GM21423 (cell line): ENCODE measurements around the gene SPATA2.

Experiments used
- ATAC-seq: cut with Tn5 transposase; IDR thresholded peaks from one replicate; pipeline ENCODE4 v1.9.1; 2021; ENCODE audit warnings: mild to moderate bottlenecking, moderate library complexity; ENCODE audit not compliant: unreplicated experiment

SPATA2 gene

DNA sequence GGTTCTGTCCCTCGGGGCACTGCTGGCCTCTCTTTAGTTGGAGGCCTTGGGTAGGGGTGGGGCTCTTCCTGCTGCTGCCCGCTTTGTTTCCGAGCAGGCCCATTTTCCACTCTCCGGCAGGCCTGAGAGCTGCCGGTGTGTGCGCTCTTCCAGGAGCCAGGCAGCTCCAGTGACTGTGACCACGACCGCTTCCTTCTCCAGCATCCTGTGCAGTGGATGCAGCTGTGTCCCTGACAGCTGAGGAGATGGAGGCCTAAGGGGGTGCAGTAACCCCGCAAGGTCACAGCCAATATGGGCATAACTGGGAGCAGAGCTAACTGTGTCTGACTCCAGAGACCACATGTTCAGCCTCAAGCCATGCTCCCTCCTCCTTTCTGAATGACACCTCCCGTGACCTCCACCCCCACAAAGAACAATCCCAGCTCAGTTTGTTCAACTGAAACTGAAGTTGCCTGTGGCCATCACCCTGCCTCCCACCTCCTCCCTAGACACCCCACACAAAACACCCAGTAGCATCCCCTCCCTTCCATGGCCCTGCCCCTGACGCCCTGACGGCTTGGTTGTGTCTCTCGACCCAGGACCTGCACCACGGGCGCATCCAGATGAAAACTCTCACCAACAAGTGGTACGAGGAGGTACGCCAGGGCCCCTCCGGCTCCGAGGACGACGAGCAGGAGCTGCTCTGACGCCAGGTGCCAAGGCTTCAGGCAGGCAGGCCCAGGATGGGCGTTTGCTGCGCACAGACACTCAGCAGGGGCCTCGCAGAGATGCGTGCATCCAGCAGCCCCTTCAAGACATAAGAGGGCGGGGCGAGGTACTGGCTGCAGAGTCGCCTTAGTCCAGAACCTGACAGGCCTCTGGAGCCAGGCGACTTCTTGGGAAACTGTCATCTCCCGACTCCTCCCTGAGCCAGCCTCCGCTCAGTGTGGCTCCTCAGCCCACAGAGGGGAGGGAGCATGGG, 27.8 kb downstream of the SPATA2 start:
- ATAC-seq: no peak

DNA sequence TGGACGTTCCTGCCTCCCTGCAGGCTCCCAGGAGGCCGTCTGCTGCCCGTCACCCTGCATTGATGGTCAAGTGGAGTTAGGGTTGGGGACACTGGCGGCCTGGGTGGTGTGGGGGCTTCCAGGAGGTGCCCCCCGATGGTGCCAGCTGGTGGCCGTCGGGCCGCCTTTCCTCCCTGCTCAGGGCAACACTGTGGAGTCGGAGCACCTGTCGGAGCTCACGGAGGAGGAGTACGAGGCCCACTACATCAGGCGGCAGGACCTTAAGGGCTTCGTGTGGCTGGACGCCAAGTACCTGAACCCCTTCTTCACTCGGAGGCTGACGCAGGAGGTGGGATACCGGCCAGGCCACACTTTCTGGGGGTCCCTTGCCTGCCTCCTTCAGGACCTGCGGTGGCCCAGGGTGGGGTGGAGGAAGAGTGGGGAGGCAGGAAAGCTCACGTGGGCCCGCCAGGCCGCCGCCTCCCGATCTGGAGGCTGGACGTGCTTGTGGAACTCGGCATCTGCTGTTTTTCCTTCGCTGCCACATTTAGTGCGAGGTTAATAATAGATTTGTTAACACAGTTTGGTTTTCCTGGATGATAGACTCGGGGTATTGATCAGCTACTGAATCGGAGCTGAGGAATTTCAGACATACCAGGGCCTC, 28.6 kb downstream of the SPATA2 start:
- no peak for ATAC-seq

DNA sequence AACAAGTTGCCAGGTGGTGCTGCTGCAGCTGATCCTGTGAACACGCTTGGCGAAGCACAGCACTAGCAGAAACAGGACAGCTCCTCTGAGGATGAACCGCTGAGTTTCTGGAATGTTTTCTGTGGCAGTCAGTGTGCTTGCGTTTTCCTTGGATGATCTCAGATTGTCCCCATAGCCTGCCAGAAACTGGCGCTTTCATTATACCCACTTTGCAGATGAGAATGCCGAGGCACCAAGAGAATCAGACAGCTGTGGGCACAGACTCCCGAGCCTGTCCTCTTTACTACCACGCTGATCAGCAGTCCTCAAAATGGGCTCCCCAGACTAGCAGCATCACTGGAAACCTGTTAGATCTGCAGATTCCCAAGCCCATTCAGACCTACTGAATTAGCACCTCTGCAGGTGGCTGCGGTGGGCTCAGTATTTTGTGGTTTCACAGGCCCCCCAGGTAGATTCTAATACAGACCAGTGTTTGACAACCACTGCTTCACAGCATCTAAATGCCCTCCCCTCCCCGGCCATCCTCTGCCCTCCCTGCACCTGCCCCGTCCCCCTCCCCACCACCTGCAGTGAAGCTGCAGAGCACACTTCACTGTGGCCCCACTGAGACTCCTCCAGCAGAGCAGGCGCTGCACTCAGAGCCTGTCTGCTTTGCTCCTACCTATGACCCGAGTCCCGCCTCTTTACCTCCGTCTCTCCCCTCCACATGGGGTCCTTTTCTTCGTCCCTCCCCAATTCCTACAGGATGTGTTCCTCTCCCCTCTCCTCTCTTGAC, 29.6 kb downstream of the SPATA2 start:
- no peak for ATAC-seq

DNA sequence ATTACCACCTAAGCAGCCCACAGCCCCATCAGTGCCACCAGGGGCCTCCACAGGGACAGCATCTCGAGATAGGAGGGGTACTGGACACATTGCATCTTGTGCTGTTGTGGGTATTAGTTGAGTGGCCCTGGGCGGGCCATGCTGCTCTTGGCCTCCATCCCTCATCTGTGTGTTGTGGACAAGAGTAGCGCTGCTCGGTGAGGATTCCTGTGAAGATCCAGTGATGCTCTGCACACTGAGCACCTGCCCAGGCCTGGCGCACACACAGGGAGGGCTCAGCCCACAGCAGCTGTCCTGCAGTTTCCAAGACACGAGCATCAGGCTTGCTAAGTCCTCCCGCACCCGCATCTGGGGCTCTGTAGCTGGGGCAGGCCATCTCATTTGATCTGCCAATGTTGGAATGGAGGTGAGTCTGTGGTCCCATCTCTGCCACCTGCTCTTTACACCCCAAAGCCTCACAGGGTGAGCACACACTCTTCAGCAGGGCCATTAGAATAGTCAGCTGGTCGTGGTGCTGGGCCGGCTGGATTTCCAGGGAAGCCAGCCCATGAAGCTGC, 32.0 kb downstream of the SPATA2 start:
- no peak for ATAC-seq

DNA sequence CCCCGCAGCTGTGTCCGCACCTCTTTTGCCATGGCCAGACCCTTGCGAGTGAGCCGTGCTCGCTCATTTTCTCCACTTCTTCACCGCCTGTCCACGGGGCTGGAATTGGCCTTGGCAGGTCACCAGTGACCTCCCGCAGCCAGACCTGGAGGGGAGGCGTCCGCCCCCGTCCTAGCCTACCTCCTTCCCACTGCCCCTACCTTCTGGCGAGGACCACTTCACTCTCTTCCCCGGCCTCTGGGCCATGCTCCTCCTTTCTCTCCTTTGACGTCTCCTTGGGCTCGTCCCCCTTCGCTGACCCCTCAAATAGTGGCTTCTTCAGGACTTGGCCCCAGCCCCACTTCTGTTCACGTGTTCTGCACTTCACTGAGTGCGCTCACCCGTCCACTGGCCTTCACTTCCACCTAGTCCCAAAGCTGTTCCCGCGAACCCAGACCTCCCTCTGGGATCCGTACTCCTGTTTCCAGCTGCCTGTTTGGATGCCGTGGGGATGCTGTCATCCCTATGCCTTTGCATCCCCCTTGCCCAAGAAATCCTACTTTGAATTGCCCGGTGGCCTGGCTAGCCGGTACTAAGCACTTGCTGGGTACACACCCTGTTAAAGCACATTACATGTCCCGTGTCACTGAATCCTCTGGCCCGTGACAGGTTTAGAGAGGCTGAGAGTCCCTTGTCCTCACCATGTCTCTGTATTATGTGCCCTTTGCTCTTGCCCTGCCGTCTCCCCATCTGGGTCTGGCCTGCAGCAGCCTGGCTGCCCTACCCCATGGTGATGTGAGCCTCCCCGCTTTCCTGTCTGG, 33.0 kb downstream of the SPATA2 start:
- ATAC-seq: no peak

DNA sequence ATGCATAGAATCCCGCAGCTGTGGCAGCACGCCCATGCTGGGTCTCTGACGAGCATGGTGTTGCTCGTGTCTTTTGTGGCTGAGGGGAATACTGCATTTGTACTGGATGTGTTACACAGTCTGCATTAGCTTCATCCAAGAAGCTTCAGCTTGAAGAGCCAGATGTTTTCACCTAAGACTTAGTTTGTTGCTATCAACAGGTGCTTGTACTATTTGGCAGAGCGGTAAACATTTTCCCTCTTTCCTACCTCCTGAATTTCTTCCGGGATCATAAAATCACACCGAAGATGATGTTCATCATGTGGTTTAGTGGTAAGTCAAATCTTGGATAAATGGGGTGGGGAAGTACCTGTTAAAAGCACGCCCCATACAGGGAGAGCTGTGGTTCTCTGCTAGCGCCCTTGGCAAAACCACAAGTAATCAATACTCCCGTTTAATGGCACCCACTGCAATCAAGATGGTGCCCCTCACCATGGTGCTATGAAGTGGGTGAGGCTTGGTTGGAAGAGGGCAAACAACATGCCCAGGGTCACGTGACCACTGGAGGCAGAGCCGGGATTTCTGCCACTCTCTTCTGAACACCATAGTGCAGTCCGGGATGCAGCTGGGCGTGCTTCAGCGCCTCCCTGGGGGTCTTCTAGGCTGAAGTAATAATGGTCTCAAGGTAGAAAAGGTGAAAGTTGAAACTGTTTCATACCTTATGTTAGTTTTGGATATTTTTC, 34.4 kb downstream of the SPATA2 start:
- no peak for ATAC-seq

DNA sequence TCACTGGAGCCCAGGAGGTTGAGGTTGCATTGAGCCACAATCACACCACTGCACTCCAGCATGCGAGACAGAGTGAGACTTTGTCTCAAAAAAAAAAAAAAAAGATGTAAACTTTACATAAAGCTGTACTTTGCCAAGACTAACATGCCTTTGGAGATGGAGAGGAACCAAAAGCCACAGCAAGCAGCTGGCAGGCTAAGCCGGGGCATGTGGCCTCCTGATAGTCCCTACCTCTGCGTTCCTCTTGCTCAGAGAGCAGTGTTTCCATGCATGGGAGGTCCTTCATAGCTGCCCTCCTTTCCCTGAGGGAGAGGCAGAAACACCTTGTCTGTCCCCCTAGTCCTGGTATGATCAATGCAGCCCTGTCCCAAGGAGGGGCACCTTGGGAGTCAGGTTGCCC, 35.2 kb downstream of the SPATA2 start:
- ATAC-seq: no peak

DNA sequence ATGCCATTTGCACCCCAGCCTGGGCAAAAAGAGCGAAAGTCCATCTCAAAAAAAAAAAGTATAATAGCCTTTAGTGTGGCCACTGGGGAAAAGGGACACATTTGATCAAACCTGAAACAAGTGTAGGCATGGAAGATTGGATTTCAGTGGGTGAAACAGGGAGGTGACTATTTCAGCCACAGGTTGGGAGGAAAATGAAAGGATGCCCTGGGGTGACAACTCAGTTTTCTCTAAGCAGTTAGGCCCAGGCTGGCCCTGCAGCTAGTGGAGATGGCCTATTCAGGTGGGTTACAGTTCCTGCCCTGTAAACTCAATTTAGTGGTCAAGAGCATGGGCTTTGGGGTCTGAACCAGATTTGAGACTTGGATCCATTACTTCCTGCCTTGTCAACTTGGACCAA, 36.4 kb downstream of the SPATA2 start:
- ATAC-seq: no peak

DNA sequence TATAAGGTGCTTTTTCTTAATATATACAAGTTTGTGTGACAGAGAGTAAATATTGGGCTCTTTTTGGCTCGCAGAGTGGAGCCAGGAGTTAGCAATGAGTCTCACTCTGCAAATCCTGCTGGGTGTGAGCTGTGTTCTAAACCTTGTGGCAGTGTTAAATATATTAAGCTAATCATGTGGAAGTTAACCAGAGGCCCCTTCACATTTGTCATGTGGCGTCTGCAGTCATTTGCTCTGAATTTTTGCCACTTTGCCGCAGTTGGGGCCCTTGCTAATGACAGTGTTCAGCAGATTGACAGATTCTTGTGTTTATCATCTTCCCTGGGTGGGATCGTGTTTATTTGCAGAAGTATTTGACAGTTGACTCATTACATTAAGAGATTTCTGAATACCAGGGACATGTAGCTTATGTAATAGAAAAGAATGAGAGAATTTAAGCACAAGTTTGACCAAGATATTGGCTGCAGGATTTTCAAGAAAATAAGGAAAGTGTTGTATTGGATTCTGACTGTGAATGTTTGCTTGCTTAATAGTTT, 37.9 kb downstream of the SPATA2 start:
- ATAC-seq: no peak

DNA sequence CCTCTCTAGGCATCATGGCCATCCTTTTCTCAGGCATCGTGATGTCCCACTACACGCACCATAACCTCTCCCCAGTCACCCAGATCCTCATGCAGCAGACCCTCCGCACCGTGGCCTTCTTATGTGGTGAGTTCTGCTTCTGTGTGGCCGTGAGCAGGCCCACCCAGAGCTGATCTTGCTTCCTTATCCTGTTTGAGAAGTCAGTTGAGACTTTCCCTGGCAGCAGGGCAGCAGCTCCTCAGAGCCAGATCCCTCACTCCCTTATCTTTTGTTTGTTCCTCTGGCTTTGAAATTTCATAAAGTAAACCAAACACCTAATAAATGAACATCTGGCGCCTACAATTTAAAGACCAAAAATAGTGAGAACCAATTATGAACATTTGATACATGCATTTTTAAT, 40.6 kb downstream of the SPATA2 start:
- no peak for ATAC-seq

DNA sequence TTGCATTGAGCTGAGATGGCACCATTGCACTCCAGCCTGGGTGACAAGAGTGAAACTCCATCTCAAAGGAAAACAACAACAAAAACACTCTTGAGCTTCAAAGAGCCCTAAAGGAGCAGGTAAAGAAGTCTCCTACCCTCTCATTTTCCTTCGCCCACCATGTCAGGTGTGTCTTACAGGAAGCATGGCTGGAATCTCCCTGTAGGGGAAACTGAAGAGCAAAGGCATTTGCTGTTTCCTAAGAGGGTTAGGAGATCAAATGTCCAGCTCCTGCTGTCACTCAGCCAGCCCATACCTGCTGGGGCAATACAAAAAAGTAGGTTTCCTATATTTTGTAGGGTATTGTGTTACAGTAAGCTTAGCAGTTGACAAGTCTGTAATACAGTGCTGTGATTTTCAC, 43.3 kb downstream of the SPATA2 start:
- ATAC-seq: no peak

DNA sequence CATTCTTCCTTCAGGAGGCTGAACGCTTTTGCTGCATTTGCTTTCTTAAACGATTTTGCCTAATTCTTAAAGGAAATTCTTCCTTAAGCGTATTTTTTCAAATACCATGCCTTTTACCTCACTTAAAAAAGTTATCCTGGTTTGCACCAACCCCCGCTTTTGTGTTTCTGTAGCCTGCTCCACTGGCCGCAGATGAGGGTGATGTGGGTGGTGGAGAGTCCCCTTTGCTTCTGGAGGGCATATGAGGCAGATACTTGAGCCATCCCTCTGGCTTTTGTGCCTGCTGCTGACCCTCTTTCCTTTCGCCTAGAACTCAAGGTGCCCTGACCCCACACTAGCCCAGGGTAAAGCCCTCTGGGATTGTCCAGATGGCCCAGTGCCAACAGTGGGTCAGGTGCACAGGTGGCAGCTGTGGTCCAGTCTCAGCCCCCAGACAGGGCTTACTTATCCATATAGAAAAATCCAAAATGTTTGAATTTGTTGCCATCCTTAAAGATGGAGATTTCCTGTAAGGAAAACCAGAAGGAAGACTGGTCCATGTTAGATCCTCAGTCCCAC, 43.9 kb downstream of the SPATA2 start:
- no peak for ATAC-seq

DNA sequence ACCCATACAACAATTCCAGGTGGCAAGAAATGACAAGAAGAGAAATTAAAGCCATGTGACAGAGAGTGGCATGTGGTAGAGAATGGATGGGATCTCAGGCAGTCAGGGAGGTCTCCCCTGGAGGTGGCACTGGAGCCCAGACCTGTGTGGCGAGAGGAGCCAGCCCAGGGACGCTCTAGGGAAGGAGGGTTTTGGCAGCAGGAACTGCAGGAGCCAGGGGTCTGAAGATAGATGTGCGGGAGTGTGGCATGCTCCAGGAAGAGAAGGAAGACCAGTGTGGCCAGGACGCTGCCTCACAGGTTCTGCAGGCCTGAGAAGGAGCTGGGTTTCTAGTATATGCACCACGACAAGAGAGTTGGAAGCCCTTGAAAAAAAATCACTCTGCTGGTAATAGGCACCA, 45.1 kb downstream of the SPATA2 start:
- ATAC-seq: no peak

DNA sequence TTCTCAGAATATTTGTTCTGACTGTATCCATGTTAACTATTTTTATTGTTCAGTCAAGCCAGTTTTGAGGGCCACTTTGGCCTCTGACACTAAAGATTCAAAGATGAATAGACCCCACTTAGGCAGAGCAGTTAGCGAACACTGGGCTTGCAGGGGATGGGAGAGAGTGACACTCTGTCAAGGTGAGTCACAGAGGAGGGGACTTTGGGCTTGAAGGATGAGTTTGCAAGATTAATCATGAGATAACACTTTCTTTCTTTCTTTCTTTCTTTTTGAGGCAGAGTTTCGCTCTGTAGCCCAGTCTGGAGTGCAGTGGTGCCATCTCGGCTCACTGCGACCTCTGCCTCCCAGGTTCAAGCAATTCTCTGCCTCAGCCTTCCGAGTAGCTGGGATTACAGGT, 46.4 kb downstream of the SPATA2 start:
- no peak for ATAC-seq

DNA sequence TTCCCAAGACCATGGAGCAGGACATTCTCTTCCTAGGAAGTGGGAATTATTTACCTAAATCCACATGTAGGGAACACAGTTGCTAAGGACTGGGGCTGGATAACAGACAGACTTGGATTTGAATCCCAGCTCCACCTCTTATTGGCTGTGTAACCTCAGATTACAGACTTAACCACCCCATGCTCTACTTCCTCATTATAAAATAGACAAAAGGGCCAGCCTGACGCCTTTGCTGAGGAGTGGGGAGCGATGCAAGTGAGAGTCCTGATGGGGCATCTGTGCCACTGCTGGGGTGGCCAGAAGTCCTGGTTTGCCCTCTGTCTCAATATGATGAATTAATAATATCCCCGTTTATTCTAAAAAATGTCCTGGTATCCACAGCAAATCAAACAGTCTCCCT, 46.8 kb downstream of the SPATA2 start:
- ATAC-seq: no peak

DNA sequence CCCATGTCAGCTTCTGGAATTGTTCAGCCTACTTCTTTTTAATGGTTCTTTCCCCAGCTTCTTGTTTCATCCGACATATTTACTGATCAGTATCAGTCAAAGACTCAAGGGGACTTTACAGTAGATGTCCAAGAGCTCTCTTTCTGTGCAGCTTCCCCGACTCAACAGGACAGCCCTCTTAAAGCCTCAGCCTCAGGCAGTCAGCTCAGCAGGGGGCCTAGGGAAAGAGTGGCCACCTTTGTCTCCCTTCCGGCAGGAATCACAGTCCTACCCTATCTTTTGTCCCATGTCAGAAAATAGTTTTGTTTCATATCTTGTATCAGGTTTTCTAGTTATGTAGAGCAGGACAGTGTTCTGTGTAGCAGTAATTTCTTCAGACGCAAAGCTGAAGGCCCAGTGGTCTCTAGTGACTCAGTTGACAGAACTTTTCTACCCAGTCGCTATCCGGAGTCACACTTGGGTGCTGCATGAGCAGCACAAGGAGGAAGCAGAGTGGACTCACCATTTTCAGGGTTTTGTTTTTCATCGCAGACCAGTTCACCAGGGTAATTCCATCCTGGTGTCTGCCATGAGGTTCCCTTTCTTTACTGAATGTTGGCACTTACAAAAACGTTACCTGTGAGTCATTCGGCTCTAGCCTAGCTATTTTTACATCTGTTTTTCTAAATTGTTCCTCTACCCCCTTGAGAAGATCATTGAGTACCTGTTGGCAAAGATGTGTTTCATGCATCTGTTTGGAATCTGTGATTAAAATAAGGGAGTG, 47.7 kb downstream of the SPATA2 start:
- no peak for ATAC-seq

DNA sequence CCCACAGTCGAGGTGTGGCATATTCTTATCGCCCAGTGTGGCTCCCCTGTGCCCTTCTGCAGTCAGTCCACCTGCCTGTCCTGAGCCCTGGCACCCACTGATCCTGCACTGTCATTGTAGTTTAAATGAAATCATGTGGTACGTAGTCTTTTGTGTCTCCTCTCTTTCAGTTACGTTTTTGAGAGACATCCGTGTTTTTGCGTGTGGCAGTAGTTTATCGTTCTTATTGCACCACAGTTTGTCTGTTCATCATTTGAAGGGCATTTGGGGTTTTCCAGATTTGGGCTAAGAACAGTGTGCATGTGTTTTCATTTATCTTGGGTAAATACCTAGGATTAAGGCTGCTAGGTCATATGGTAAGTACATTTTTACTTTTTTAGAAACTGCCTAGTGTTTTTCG, 49.3 kb downstream of the SPATA2 start:
- no peak for ATAC-seq

DNA sequence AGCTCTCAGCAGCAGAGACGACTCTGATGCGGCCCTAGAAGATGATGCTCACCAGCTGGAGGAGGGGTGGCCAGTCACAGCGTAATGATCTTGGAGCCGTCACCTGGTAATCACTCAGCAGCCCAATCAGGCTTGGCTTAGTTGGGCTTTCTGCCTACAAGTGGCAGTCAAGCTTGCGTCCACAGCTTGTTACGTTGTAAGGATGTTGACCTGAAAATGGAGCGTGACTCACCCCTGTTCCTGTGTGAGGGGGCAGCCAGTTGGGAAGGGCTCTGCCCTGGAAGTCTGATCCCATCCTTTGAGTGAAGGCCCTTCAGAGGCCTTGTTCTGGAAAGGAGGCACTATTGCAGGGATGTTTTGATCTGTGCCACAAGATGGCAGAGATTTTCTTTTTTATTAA, 49.8 kb downstream of the SPATA2 start:
- no peak for ATAC-seq

DNA sequence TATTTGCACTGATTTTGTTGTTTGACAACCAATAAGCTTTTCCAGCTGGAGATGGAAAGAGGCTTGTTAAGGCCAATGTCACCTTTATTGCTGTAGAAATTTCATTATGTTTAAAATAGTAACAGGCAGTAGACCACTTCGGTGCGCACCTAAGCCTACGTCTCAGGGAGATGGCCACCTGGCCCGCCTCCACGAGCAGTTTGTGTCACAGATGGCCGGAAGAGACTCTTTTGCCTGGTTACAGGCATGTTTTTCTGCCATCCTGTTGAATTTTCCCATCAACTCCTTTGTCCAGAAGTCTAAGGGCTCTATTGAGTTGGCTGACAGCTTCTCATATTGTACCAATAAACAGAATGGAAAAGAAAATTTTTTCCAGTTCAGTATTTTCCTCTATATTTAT, 51.7 kb downstream of the SPATA2 start:
- ATAC-seq: no peak
